ENCODE results near the gene REPS2.

DNA sequence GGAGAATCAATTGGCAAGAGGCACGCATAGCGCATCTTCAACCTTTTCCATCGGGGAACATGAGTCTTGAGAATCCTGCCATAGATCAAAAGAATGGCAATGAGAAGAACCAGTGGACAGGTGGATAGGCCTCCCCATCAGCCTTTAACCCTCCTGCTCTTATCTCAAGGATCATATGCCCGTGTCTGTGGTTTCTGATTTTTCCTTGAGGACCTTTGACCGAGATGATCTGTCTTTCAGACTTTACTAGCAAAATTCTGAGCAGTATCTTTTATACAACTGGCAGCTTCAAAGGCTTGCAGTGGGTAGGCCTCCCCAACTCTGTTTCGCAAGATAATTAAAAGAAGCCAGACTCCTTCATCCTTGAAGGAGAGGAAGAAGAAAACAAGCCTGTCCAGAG is 174.4 kb downstream of the REPS2 start:
- TF ChIP-seq BCL6 (CRISPR knock-in tag; IDR thresholded peaks at IDR 0.05), result no peak
- no peak for TF ChIP-seq BRCA1 (IDR thresholded peaks at IDR 0.05)
- TF ChIP-seq BRCA1 (CRISPR knock-in tag; IDR thresholded peaks at IDR 0.05), result no peak
- TF ChIP-seq, protein P1, sequence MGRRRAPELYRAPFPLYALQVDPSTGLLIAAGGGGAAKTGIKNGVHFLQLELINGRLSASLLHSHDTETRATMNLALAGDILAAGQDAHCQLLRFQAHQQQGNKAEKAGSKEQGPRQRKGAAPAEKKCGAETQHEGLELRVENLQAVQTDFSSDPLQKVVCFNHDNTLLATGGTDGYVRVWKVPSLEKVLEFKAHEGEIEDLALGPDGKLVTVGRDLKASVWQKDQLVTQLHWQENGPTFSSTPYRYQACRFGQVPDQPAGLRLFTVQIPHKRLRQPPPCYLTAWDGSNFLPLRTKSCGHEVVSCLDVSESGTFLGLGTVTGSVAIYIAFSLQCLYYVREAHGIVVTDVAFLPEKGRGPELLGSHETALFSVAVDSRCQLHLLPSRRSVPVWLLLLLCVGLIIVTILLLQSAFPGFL (CRISPR knock-in tag; IDR thresholded peaks at IDR 0.05), result no peak
- TF ChIP-seq POLR2G (IDR thresholded peaks at IDR 0.05; ENCODE audit: low read depth, low read length), result no peak
- TF ChIP-seq JUNB (CRISPR knock-in tag; conservative IDR thresholded peaks at IDR 0.05), result no peak
- no peak for TF ChIP-seq ZBTB17 (CRISPR knock-in tag; IDR thresholded peaks at IDR 0.05)
- TF ChIP-seq ZNF764 (CRISPR knock-in tag; IDR thresholded peaks at IDR 0.05; ENCODE audit: low read depth), result no peak
- TF ChIP-seq SMARCB1 (IDR thresholded peaks at IDR 0.05; ENCODE audit: insufficient read length, low read depth), result no peak
- TF ChIP-seq KLF6 (CRISPR knock-in tag; IDR thresholded peaks at IDR 0.05; ENCODE audit: borderline replicate concordance), result no peak
- TF ChIP-seq FOXK2 (conservative IDR thresholded peaks at IDR 0.05 in 1 of 2, IDR thresholded peaks at IDR 0.05 in 1 of 2; ENCODE audit: low read depth in 2 of 2), result no peak
